Measurements from ENCODE around the gene FGGY. TPM values are rescaled to one million over a fixed set of nuclear protein-coding genes. Genes with fewer than 3 reads are reported as not detected.

The FGGY gene
- total RNA-seq, 2 experiments from 2014 or later = 5.6 to 8.1 TPM

DNA sequence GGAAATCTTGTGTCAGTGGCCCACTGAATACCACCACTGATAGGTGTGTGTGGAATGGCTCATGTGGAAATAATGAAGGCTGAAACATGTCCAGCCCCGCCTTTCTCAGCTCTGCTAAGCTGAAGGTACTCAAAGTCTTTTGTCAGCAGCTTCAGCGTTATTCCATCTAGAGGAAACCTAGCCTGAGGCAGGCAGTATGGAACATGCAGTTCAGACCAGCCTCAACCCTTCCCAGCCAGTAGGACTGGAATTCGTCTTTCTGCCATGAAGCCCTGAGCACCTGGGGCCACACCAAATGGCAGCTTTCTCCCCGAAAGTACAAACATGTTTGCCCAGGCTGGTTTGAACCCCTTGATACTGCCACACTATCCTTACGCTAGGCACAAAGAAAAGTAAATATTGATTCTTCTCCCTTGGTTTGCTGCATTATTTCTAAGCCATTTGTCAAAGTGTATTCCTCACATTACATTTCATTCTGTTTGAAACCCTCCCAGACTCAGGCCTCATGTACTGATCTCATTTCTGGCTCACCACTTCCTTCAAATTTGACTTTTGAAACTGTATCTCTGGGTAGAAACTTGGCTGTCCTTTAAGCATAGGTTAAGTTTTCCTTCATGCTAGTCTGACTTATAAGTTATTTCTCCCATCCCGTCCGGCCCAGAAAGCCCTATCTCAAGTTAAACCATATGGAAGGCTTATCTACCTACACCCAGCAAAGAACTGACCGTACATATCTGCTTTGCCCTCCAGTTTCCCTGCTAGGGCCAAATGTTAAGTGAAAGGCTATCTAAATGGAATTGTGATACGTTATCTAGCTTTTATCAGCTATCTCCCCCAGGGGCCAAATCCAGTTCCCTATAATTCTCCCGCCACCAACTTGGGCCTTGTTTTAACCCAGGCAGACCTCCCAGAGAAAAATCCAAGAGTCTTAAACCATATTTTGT is 472.2 kb downstream of the FGGY start:
- Mint-ChIP-seq H3K27ac (no peak overlapping the region), H3K4me3 (no peak overlapping the region), H3K36me3 (ENCODE audit: low read depth) (no peaks in the 10 kb centered on the region), H3K9me3 (ENCODE audit: low read depth) (no peaks in the 10 kb centered on the region), H3K27me3 (peaks cover 2% of the 10 kb centered on the region), H3K4me1 (no peaks in the 10 kb centered on the region)
- ATAC-seq = no peak
- ChIA-PET POLR2A (no interaction called here), CTCF (interaction anchor here (0.7 to 1.3 kb wide), 4 partner anchors 9 to 473 kb away, joined by 3 to 5 read pairs (median 4); no protein-coding TSS in a partner anchor)
- intact Hi-C loops (cut with DNase I, micrococcal nuclease) = no loop called here
- DNase-seq = no peak

DNA sequence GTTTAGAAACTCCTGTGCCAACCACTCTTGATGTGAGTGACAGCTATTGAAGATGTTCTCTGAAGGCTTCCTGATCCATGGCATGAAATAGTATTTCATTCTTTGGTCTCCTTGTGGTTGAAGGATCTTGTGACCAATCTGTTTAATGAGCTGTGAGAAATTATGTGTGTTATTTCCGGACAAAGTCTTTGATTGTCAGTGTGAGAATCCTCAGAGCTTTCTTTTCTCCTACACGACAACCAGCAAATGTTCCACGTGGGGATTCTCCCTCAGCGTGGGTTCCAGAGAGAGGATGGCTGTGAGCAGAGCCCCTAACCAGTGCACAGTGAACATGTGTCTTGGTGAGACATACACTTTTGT is 472.8 kb downstream of the FGGY start:
- no peaks in the 10 kb centered on the region for H3K36me3 Mint-ChIP-seq (ENCODE audit: low read depth)
- no peak for ATAC-seq
- H3K27me3 Mint-ChIP-seq = peaks cover 2% of the 10 kb centered on the region

DNA sequence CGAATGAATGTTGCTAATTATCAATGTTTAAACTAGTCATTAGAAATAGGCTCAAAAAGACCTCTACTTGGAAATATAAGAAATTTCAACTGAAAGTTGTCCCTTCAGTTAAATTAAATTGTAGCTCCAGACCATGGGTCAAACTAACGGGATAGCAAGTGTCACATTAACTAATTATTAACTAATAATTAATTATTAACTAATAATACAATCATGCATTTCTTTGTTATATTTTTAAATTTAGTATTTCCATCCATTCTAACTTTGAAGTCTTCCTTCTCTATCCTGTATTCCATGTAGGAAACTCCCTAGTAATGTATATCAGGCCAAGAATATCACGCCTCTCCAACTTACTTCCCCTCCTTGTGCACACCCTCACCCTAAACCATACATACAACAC is 474.5 kb downstream of the FGGY start:
- no peaks in the 10 kb centered on the region for H3K4me1 Mint-ChIP-seq
- DNase-seq (no peak), ATAC-seq (no peak)
- no peak overlapping the region for H3K27ac Mint-ChIP-seq
- H3K9me3 Mint-ChIP-seq (ENCODE audit: low read depth) = no peaks in the 10 kb centered on the region
- CTCF ChIA-PET = interaction anchor here (1.1 to 3.3 kb wide), 2 partner anchors 9 to 12 kb away, joined by 5 to 11 read pairs; no protein-coding TSS in a partner anchor
- H3K36me3 Mint-ChIP-seq (ENCODE audit: low read depth) = no peaks in the 10 kb centered on the region
- POLR2A ChIA-PET = no interaction called here
- H3K4me3 Mint-ChIP-seq = no peak overlapping the region
- peaks cover 2% of the 10 kb centered on the region for H3K27me3 Mint-ChIP-seq
- intact Hi-C loops (cut with DNase I, micrococcal nuclease) = no loop called here

More for the DNA sequence above, 472.8 kb downstream of the FGGY start:
- no peaks in the 10 kb centered on the region for H3K4me1 Mint-ChIP-seq
- CTCF ChIA-PET = interaction anchor here (0.7 to 1.3 kb wide), 4 partner anchors 10 to 473 kb away, joined by 3 to 5 read pairs (median 4); no protein-coding TSS in a partner anchor
- no peak for DNase-seq
- H3K4me3 Mint-ChIP-seq = no peak overlapping the region
- intact Hi-C loops (cut with DNase I, micrococcal nuclease) = no loop called here
- no peak overlapping the region for H3K27ac Mint-ChIP-seq
- H3K9me3 Mint-ChIP-seq (ENCODE audit: low read depth) = no peaks in the 10 kb centered on the region
- POLR2A ChIA-PET = no interaction called here

DNA sequence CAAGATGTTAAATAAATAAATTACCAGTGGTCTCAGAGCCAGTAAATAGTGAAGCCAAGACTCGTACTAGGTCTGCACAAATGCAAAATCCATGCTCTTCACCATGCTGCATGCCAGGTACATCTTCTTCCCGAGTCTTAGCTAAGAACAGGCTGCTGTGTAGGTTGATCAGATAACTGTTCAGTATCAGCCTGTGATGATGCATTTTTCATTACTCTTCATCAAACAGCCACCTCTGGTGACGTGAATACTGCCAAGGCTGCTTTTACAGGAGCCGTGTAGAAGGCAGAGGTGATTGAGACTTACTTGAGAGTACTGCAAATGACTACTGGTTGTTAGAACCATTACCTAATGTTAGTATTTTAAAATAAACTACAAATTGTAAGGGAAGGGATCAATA is 478.6 kb downstream of the FGGY start:
- intact Hi-C loops (cut with DNase I, micrococcal nuclease) = no loop called here
- H3K9me3 Mint-ChIP-seq (ENCODE audit: low read depth) = no peaks in the 10 kb centered on the region
- ChIA-PET POLR2A (no interaction called here), CTCF (no interaction called here)
- DNase-seq (no peak), ATAC-seq (no peak)
- H3K27ac Mint-ChIP-seq = no peak overlapping the region
- no peak overlapping the region for H3K4me3 Mint-ChIP-seq
- H3K27me3 Mint-ChIP-seq = peaks cover 2% of the 10 kb centered on the region
- no peaks in the 10 kb centered on the region for H3K4me1 Mint-ChIP-seq
- no peaks in the 10 kb centered on the region for H3K36me3 Mint-ChIP-seq (ENCODE audit: low read depth)

DNA sequence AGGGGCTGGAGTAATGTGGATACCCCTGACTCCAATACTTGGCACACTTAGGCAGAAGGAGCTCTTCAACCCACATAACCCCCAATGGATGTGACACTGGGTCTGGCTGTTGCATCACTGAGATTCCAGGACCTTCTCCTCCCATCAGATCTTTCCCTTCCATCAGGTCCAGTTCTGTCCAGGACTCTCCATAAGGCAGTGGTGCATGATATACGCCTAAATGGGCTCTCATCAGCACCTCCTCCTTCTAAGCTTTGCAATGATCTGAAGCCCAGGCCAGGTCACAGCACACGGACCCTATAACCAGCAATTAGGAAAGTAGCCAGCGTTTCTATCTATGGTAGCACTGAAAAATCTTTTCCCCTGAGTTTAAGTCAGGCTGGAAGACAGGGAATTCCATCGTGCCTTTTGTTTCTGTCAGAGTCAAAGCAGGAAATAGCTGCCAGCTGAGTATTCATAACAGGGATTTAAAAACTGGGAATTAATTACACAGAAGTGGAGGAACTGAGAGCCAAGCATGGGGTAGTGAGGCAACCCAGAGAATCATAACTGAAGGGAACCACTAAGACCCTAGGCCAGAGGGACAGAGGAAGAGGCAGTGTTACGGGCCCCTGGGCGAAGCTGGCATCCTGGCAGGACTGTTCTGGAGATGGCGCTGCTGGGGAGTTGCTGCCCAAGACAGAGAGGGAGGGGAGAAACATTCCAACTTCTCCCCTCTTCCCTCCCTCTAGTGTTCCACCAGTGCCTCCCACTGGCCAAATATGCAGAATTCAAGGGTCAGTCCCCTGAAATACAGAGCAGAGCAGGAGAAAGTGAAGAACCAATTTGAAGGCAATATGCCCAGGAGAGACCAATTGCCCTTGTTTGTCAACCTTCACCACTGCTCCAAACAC is 480.3 kb downstream of the FGGY start:
- intact Hi-C loops (cut with DNase I, micrococcal nuclease) = no loop called here
- H3K4me3 Mint-ChIP-seq = no peak overlapping the region
- H3K4me1 Mint-ChIP-seq = no peaks in the 10 kb centered on the region
- CTCF ChIA-PET = interaction anchor here (0.8 kb wide), 1 partner anchor 1068 kb away, joined by 3 read pairs; no protein-coding TSS in a partner anchor
- ATAC-seq = no peak
- POLR2A ChIA-PET = no interaction called here
- no peaks in the 10 kb centered on the region for H3K9me3 Mint-ChIP-seq (ENCODE audit: low read depth)
- peaks cover 2% of the 10 kb centered on the region for H3K27me3 Mint-ChIP-seq
- H3K36me3 Mint-ChIP-seq (ENCODE audit: low read depth) = no peaks in the 10 kb centered on the region
- H3K27ac Mint-ChIP-seq = no peak overlapping the region
- DNase-seq = no peak

DNA sequence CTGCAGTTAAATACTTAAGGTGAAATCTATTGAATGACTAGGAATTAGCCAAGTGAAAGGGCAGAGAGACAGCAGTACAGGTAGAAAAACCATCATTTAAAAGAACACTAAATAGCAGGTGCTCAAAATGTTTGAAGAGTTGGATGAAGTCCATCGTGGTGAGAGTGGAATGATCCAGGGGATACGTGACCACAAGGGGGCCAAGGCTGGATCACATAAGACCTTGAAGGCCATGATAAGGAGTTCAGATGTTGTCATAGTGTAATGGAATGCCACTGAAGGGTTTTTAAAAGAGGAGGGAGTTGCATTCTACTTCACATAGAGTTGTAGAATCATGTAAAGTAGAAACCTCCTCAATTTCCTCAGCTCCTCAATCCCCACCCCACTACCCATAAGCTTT is 483.1 kb downstream of the FGGY start:
- intact Hi-C loops (cut with DNase I, micrococcal nuclease) = no loop called here
- Mint-ChIP-seq H3K27ac (no peak overlapping the region), H3K4me3 (no peak overlapping the region), H3K9me3 (ENCODE audit: low read depth) (no peaks in the 10 kb centered on the region), H3K36me3 (ENCODE audit: low read depth) (no peaks in the 10 kb centered on the region), H3K27me3 (no peaks in the 10 kb centered on the region), H3K4me1 (no peaks in the 10 kb centered on the region)
- ATAC-seq (no peak), DNase-seq (no peak)
- ChIA-PET POLR2A (no interaction called here), CTCF (interaction anchor here (0.6 to 1.4 kb wide), 3 partner anchors 9 to 1446 kb away, joined by 3 to 8 read pairs (median 5); no protein-coding TSS in a partner anchor)

DNA sequence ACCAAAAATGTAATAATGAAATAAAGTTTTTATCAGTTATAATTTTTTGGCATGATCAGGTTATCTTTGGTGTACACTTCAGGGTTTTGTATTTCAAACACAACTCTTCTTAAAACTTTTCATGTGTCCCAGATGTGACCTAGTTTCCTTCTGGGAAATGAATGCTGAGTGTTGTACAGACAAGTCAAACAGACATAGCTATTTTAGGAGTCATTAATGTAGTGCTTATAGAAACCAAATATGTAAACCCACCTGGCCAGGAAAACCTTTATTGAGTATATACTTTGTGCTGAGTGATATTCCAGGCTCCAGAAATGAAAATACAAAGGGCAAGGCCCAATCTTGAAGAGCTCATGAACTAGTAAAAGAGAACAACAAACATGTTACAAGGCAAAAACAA is 491.9 kb downstream of the FGGY start:
- ChIA-PET CTCF (no interaction called here), POLR2A (no interaction called here)
- no peak overlapping the region for H3K4me3 Mint-ChIP-seq
- no peak for DNase-seq
- intact Hi-C loops (cut with DNase I, micrococcal nuclease) = no loop called here
- H3K36me3 Mint-ChIP-seq (ENCODE audit: low read depth) = no peaks in the 10 kb centered on the region
- H3K27me3 Mint-ChIP-seq = peaks cover 3% of the 10 kb centered on the region
- peaks cover 4% of the 10 kb centered on the region for H3K4me1 Mint-ChIP-seq
- no peak for ATAC-seq
- H3K27ac Mint-ChIP-seq = no peak overlapping the region
- H3K9me3 Mint-ChIP-seq (ENCODE audit: low read depth) = peaks cover 21% of the 10 kb centered on the region

DNA sequence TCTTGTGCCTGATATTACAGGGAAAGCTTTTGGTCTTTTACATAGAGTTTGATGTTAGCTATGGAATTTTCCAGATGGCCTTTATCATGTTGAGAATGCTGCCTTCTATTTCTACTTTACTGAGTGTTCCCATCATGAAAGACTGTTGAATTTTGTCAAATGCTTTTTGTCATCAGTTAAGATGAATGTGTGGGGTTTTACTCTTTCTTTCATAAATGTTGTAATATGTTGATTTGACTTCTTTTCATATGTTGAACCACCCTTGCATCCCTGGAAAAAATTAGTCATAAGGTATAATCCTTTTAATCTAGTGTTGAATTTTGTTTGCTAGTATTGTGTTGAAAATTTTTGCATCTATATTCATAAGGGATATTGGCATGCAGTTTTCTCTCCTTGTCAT is 501.7 kb downstream of the FGGY start:
- no peak overlapping the region for H3K27ac Mint-ChIP-seq
- CTCF ChIA-PET = interaction anchor here (0.7 kb wide), 1 partner anchor 960 kb away, joined by 3 read pairs; no protein-coding TSS in a partner anchor
- H3K36me3 Mint-ChIP-seq (ENCODE audit: low read depth) = peaks cover 5% of the 10 kb centered on the region
- H3K27me3 Mint-ChIP-seq = peaks cover 7% of the 10 kb centered on the region
- POLR2A ChIA-PET = no interaction called here
- intact Hi-C loops (cut with DNase I, micrococcal nuclease) = no loop called here
- H3K4me3 Mint-ChIP-seq = no peak overlapping the region
- peaks cover 11% of the 10 kb centered on the region for H3K9me3 Mint-ChIP-seq (ENCODE audit: low read depth)
- DNase-seq (no peak), ATAC-seq (no peak)
- no peaks in the 10 kb centered on the region for H3K4me1 Mint-ChIP-seq

DNA sequence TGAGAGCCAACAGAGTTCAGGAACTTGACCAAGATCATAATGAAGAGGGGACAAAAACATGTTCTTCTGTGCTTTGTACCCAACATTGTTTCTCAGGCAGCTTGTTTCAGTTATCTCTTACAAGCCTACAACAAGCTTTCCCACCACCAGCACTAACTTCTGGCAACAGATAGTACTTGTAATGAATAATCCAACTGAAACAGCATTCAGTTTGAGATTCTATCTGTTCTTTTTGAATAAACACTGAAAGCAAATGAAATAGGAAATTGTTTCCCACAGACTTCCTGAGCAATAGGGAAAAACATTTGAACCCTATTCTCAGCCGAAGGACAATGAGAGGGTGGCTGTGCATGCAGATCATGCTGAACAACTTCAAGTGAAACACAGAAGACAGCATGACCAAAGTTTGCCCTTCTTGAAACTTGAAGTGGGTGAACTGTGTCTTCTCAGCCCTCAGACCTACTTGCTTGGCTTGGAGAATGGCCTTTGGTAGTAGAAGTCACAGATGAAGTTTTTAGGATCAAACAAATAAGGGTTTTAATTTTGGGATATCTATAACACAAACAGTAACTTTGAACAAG is 506.7 kb downstream of the FGGY start:
- H3K27me3 Mint-ChIP-seq = peaks cover 9% of the 10 kb centered on the region
- ChIA-PET CTCF (no interaction called here), POLR2A (no interaction called here)
- DNase-seq (no peak), ATAC-seq (no peak)
- no peak overlapping the region for H3K27ac Mint-ChIP-seq
- H3K4me1 Mint-ChIP-seq = no peaks in the 10 kb centered on the region
- H3K4me3 Mint-ChIP-seq = no peak overlapping the region
- intact Hi-C loops (cut with DNase I, micrococcal nuclease) = no loop called here
- H3K36me3 Mint-ChIP-seq (ENCODE audit: low read depth) = no peaks in the 10 kb centered on the region
- H3K9me3 Mint-ChIP-seq (ENCODE audit: low read depth) = no peaks in the 10 kb centered on the region

DNA sequence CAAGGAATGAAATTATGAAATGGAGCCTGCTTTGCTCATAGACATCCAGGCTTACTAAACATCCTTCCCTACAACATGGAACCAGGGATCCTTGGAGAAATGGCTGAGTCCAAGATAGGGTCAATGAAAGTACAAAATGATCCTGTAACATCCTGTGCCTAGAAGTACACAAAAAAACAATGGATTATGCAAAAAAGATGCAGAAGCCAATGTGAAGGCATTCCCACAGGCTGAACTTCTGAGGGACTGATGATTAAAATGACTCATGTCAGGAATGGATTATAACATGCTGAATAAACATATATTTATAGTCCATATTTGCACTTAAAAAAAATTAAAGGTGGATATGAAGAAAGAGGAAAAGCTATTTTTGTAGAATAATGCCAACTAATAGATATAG is 507.4 kb downstream of the FGGY start:
- intact Hi-C loops (cut with DNase I, micrococcal nuclease) = no loop called here
- CTCF ChIA-PET = no interaction called here
- POLR2A ChIA-PET = no interaction called here
- Mint-ChIP-seq H3K4me1 (no peaks in the 10 kb centered on the region), H3K9me3 (ENCODE audit: low read depth) (no peaks in the 10 kb centered on the region), H3K27ac (no peak overlapping the region), H3K27me3 (peaks cover 14% of the 10 kb centered on the region), H3K36me3 (ENCODE audit: low read depth) (no peaks in the 10 kb centered on the region), H3K4me3 (no peak overlapping the region)
- no peak for DNase-seq
- ATAC-seq = no peak

DNA sequence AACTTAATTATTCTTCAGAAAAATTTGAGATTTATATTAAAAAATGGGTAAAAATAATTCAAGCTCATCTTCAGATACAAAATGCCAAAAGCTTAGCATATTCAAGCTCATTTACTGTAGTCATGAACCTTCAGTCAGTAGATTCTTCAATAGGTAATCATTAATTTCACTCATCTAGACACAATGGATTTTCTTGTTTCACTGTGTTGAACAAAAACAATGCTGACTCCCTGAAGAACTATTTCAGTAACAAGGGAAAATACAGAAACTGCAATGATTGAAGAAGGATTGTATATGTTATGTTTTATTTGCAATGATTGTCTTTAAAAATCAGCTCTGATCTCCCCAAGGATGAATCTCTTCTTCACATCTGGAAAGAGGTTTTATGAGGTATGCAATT is 508.7 kb downstream of the FGGY start:
- peaks cover 16% of the 10 kb centered on the region for H3K27me3 Mint-ChIP-seq
- no peaks in the 10 kb centered on the region for H3K9me3 Mint-ChIP-seq (ENCODE audit: low read depth)

More for the DNA sequence above, 508.7 kb downstream of the FGGY start:
- no peak for DNase-seq
- H3K36me3 Mint-ChIP-seq (ENCODE audit: low read depth) = no peaks in the 10 kb centered on the region
- intact Hi-C loops (cut with DNase I, micrococcal nuclease) = no loop called here
- CTCF ChIA-PET = interaction anchor here (0.9 to 1.6 kb wide), 2 partner anchors 47 to 1153 kb away, joined by 3 read pairs; no protein-coding TSS in a partner anchor
- no peak overlapping the region for H3K4me3 Mint-ChIP-seq
- POLR2A ChIA-PET = interaction anchor here (0.6 kb wide), 1 partner anchor 773 kb away, joined by 3 read pairs; no protein-coding TSS in a partner anchor
- no peak overlapping the region for H3K27ac Mint-ChIP-seq
- no peaks in the 10 kb centered on the region for H3K4me1 Mint-ChIP-seq
- no peak for ATAC-seq

All from activated CD4-positive, alpha-beta T cell treated with anti-CD3 and anti-CD28 coated beads for 36 hours (primary cell).